Effector memory CD8-positive, alpha-beta T cell (primary cell): ENCODE data around the gene ARID1B.

Experiments
- ATAC-seq: fragments of 150-1000 bp; cut with Tn5 transposase; replicated peaks from 2 replicates; pipeline ENCODE4 v1.10.0; 2021; ENCODE audit warnings: mild to moderate bottlenecking, moderate library complexity
- DNase-seq, 3 experiments: peaks; one replicate each; pipeline ENCODE4 v3.0.0; 2021
- H3K27ac Mint-ChIP-seq, 2 donors: one replicate each; pipeline ENCODE4 v1.8.0; 2022; ENCODE audit warnings: mild to moderate bottlenecking in 2 of 2, mixed read lengths in 2 of 2, moderate library complexity in 2 of 2
- H3K27me3 Mint-ChIP-seq, 2 donors: one replicate each; pipeline ENCODE4 v1.8.0; 2022; ENCODE audit warnings: mixed read lengths in 2 of 2
- H3K36me3 Mint-ChIP-seq: one replicate; pipeline ENCODE4 v1.8.0; 2022; ENCODE audit warnings: mild to moderate bottlenecking, moderate library complexity, mixed read lengths; ENCODE audit not compliant: insufficient read depth
- H3K4me1 Mint-ChIP-seq, 2 donors: one replicate each; pipeline ENCODE4 v1.8.0; 2022; ENCODE audit warnings: low read depth in 2 of 2, mixed read lengths in 2 of 2
- H3K4me3 Mint-ChIP-seq, 2 donors: one replicate each; pipeline ENCODE4 v1.8.0; 2022; ENCODE audit warnings: mild to moderate bottlenecking in 2 of 2, mixed read lengths in 2 of 2, moderate library complexity in 2 of 2
- H3K9me3 Mint-ChIP-seq, 2 donors: one replicate each; pipeline ENCODE4 v1.8.0; 2022; ENCODE audit warnings: mixed read lengths in 2 of 2

Gene ARID1B

DNA sequence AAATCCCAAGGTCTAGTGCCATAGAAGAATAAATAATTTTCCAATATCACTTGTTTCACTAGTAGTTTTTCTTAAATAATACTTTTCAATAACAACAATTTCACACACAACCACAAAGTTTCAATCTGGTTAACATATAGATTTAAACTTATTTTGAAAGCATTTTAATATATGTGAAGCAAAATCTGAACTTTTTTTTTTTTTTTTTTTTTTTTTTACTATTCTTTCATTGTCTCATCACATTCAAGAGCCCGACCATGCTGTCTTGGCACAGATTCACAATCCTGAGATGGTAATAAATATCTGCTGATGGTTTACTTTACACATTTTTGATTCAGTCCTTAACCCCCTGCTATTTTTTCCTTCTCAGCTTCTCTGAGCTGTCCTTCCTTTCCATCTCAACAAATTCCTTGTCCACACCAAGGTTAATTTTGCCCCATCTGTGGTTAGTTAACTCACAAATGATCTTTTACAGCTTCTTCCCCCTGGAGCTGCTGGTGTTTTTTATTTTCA lies 283.3 kb downstream of the ARID1B start:
- peaks cover 18 to 36% of the 10 kb centered on the region in 2 donors for H3K4me1 Mint-ChIP-seq
- peaks cover 6% of the 10 kb centered on the region for H3K36me3 Mint-ChIP-seq
- no peaks in the 10 kb centered on the region for H3K27me3 Mint-ChIP-seq
- H3K4me3 Mint-ChIP-seq = no peak overlapping the region
- DNase-seq (no peak), ATAC-seq (no peak)
- no peaks in the 10 kb centered on the region for H3K9me3 Mint-ChIP-seq
- peak overlapping the region in 1 of 2 donors; percentile 58 for H3K27ac Mint-ChIP-seq

DNA sequence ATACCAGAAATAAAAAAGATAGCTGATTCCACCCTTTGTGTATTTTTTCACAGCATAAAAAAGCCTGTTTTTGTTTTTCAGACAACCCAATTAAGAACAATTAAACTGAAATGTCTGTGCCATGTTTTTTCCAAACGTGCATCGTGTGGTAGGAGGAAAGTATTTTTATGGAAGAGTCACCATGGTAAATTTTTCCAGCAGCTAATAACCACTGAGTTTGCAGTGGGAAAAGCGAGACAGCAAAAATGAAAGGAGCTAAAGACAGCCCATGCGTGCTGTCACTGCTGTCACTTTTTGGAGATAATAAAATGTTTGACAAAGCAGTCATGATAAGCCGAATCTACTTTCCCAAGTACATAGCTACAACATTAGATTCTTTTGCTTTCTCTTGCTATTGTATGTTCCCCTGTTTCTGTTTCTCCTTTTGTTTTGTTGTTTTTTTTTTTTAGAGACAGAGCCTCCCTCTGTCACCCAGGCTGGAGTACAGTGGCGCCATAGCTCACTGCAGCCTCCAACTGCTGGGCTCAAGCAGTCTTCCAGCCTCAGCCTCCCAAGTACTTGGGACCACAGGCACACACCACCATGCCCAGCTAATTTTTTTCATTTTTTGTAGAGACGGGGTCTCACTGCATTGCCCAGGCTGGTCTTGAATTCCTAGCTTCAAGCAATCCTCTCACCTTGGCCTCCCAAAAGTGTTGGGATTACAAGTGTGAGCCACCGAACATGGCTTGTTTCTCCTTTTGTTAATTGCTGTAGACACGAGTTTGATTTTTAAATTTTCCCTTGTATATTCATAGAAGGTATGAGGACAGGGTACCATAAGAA lies 284.8 kb downstream of the ARID1B start:
- peaks cover 15 to 30% of the 10 kb centered on the region in 2 donors for H3K4me1 Mint-ChIP-seq
- DNase-seq (no peak), ATAC-seq (no peak)
- no peak overlapping the region for H3K4me3 Mint-ChIP-seq
- no peak overlapping the region for H3K27ac Mint-ChIP-seq
- no peaks in the 10 kb centered on the region for H3K27me3 Mint-ChIP-seq
- no peaks in the 10 kb centered on the region for H3K9me3 Mint-ChIP-seq
- peaks cover 6% of the 10 kb centered on the region for H3K36me3 Mint-ChIP-seq

- H3K36me3 Mint-ChIP-seq = peaks cover 2% of the 10 kb centered on the region
- no peak overlapping the region for H3K4me3 Mint-ChIP-seq
- no peak for DNase-seq
- no peaks in the 10 kb centered on the region for H3K9me3 Mint-ChIP-seq
- H3K4me1 Mint-ChIP-seq = peaks cover 22 to 40% of the 10 kb centered on the region in 2 donors
- no peak overlapping the region for H3K27ac Mint-ChIP-seq
- no peaks in the 10 kb centered on the region for H3K27me3 Mint-ChIP-seq
- ATAC-seq = no peak
Observed at GRCh38 chr6:157063176-157063905, 286.2 kb downstream of the ARID1B start.

- Mint-ChIP-seq H3K4me1 (peaks cover 24 to 42% of the 10 kb centered on the region in 2 donors), H3K36me3 (peaks cover 2% of the 10 kb centered on the region), H3K27me3 (no peaks in the 10 kb centered on the region), H3K9me3 (no peaks in the 10 kb centered on the region), H3K27ac (no peak overlapping the region), H3K4me3 (no peak overlapping the region)
- ATAC-seq (no peak), DNase-seq (no peak)
Observed at GRCh38 chr6:157063923-157064322, 286.7 kb downstream of the ARID1B start.

DNA sequence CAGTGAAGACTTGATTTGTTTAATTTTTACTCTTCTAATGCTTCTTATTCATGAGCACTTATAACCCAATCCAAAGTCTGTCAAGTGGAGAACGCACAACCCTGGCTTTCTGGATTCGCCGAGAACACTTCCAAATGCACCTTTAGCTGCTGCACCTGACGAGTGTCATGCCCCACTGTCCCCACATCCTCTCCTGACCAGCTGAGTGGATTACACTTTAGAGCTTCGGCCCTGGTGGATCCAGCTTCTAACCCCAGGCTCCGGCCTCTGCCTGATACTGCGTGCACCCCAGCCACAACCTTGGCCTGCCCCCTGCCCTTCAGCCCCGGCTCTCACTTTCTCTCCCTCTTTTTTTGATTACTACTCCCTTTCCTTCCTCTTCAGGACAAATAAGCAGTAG lies 287.3 kb downstream of the ARID1B start:
- H3K9me3 Mint-ChIP-seq = no peaks in the 10 kb centered on the region

DNA sequence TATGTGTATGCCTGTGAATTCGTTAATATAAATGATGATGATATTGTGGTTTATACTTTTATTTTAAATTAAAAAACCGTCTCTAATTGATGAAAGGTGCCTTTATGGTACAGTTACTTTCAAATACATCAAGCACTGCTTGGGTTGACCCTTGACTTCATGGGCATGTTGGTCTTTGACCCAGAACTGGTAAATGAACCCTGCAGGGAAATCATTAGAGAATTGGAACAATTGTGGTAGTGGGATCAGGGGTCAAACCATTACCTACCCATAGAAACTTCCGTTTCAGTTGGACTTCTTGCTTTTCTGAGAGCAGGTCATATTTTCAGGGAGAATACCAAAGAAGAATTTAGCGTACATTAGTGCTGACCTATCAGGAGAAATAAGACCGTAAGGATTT lies 288.2 kb downstream of the ARID1B start:
- H3K4me1 Mint-ChIP-seq = peaks cover 24 to 38% of the 10 kb centered on the region in 2 donors

More for the DNA sequence above, 287.3 kb downstream of the ARID1B start:
- no peak for DNase-seq
- Mint-ChIP-seq H3K4me1 (peaks cover 24 to 40% of the 10 kb centered on the region in 2 donors), H3K27ac (no peak overlapping the region), H3K27me3 (no peaks in the 10 kb centered on the region), H3K36me3 (peaks cover 2% of the 10 kb centered on the region), H3K4me3 (no peak overlapping the region)
- no peak for ATAC-seq

DNA sequence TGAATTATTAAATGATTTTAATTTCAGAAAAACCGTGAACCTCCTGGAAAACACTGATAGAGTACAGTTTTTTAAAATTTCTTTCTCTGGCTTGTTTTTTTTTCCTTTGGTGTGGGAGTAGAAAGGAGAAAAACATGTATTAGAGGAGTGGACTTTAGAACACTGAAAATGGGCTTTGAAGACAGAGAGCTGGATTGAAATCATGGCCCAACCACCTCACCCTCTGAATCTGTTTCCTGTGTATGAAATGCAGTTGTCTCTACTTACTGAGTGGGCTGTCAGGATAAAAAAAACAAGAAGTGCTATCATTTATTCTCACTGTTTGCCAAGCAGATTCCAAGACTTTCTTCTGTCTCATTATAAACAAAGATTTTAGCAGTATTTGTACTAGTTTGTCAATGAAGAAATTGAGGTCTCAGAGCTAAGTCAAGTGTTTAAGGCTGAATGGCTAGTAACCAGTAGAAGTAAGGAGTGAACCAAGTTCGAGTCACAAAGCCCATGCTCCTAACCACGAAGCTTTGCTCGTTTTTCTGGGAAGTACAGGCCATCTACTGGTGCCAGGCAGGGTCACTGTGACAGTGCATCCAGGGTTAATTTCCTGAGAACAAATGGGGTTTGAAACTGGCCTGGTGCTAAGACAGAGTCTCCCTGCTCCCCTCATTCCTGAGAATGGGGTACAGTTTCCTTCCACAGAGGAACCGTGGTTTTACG lies 289.8 kb downstream of the ARID1B start:
- ATAC-seq (no peak), DNase-seq (no peak)
- H3K4me3 Mint-ChIP-seq = no peak overlapping the region
- peak overlapping the region in 1 of 2 donors; percentile 11 for H3K27ac Mint-ChIP-seq
- peaks cover 21 to 36% of the 10 kb centered on the region in 2 donors for H3K4me1 Mint-ChIP-seq
- H3K9me3 Mint-ChIP-seq = no peaks in the 10 kb centered on the region
- peaks cover 2% of the 10 kb centered on the region for H3K36me3 Mint-ChIP-seq
- no peaks in the 10 kb centered on the region for H3K27me3 Mint-ChIP-seq

More for the DNA sequence above, 288.2 kb downstream of the ARID1B start:
- DNase-seq (no peak), ATAC-seq (no peak)
- H3K36me3 Mint-ChIP-seq = peaks cover 2% of the 10 kb centered on the region
- no peak overlapping the region for H3K27ac Mint-ChIP-seq
- H3K27me3 Mint-ChIP-seq = no peaks in the 10 kb centered on the region
- no peaks in the 10 kb centered on the region for H3K9me3 Mint-ChIP-seq
- no peak overlapping the region for H3K4me3 Mint-ChIP-seq

- DNase-seq = no peak
- Mint-ChIP-seq H3K27me3 (no peaks in the 10 kb centered on the region), H3K27ac (peak overlapping the region in 1 of 2 donors; percentile 72), H3K9me3 (no peaks in the 10 kb centered on the region), H3K4me3 (no peak overlapping the region), H3K36me3 (peaks cover 2% of the 10 kb centered on the region), H3K4me1 (peaks cover 21 to 33% of the 10 kb centered on the region in 2 donors)
- no peak for ATAC-seq
Observed at GRCh38 chr6:157067507-157067906, 290.3 kb downstream of the ARID1B start.

- no peaks in the 10 kb centered on the region for H3K27me3 Mint-ChIP-seq
- DNase-seq = no peak
- H3K4me3 Mint-ChIP-seq = peak overlapping the region; percentile 5 to 63
- ATAC-seq = peak; percentile 35
- H3K36me3 Mint-ChIP-seq = peaks cover 3% of the 10 kb centered on the region
- no peaks in the 10 kb centered on the region for H3K9me3 Mint-ChIP-seq
- H3K27ac Mint-ChIP-seq = peak overlapping the region; percentile 21 to 72
- H3K4me1 Mint-ChIP-seq = peaks cover 21 to 33% of the 10 kb centered on the region in 2 donors
Observed at GRCh38 chr6:157068691-157069324, 291.6 kb downstream of the ARID1B start.

DNA sequence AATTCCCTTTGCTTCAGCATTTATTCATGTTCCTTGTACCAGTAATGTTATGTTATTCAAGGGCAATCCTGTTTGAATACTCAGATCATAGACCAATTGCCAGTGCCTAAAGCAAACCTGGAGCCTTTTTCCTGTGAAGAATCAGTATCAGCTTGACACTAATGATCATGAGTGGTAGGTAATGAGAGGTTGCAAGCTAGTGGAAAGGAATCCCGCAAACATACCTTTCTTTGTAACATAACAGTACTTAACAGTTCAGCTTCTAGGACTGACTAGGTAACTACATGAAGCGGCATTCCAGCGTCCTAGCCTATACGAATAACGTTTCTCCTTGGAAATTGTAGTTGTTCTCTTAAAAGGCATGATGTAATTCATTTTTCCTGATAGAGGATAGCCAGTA lies 292.4 kb downstream of the ARID1B start:
- ATAC-seq = no peak
- peaks cover 7% of the 10 kb centered on the region for H3K36me3 Mint-ChIP-seq

GRCh38 chr6:157070403-157071107 lies 293.4 kb downstream of the ARID1B start:
- DNase-seq = no peak
- Mint-ChIP-seq H3K4me1 (peaks cover 23 to 36% of the 10 kb centered on the region in 2 donors), H3K9me3 (no peaks in the 10 kb centered on the region), H3K36me3 (peaks cover 7% of the 10 kb centered on the region), H3K4me3 (no peak overlapping the region), H3K27me3 (no peaks in the 10 kb centered on the region), H3K27ac (peak overlapping the region; percentile 38 to 44)
- no peak for ATAC-seq

More for the DNA sequence above, 292.4 kb downstream of the ARID1B start:
- Mint-ChIP-seq H3K9me3 (no peaks in the 10 kb centered on the region), H3K27ac (peak overlapping the region in 1 of 2 donors; percentile 35), H3K4me3 (no peak overlapping the region), H3K27me3 (no peaks in the 10 kb centered on the region), H3K4me1 (peaks cover 21 to 33% of the 10 kb centered on the region in 2 donors)
- DNase-seq = no peak

GRCh38 chr6:157072128-157072527 lies 294.9 kb downstream of the ARID1B start:
- H3K9me3 Mint-ChIP-seq = no peaks in the 10 kb centered on the region
- H3K4me3 Mint-ChIP-seq = no peak overlapping the region
- ATAC-seq (no peak), DNase-seq (no peak)
- peaks cover 7% of the 10 kb centered on the region for H3K36me3 Mint-ChIP-seq
- H3K4me1 Mint-ChIP-seq = peaks cover 20 to 37% of the 10 kb centered on the region in 2 donors
- no peaks in the 10 kb centered on the region for H3K27me3 Mint-ChIP-seq
- peak overlapping the region in 1 of 2 donors; percentile 56 for H3K27ac Mint-ChIP-seq
